Measurements from ENCODE around the gene CECR2. TPM values are rescaled to one million over a fixed set of nuclear protein-coding genes. Genes with fewer than 3 reads are reported as not detected.

Gene CECR2
- polyA plus RNA-seq, 1 of the 3 experiments (the other 2 are of a cell fraction), result not detected

- Histone ChIP-seq H3K4me2 (no peak overlapping the region), H3K9me2 (no peaks in the 10 kb centered on the region), H3K27me3 (ENCODE audit: insufficient read depth) (peaks cover 36% of the 10 kb centered on the region), H3K4me1 (ENCODE audit: control insufficient read depth in 1 of 2, insufficient read depth in 2 of 2, low read depth in 1 of 2, low read length in 1 of 2) (0 out of 4 replicates have a peak, but pooled peaks cover 0 to 4% of the 10 kb centered on the region in 2 experiments), H3K9me3 (no peaks in the 10 kb centered on the region), H2AFZ (ENCODE audit: low read depth) (no peak overlapping the region), H3K4me3 (ENCODE audit: low read depth in 2 of 2, low read length in 1 of 2) (no peak overlapping the region), H3K36me3 (replicated peaks in 1 of 2; ENCODE audit: control insufficient read depth in 1 of 2, insufficient read depth in 2 of 2, low read length in 1 of 2) (no peaks in the 10 kb centered on the region), H3K9ac (no peak overlapping the region), H3K27ac (ENCODE audit: low read depth in 2 of 2, low read length in 1 of 2) (no peak overlapping the region), H3K79me2 (ENCODE audit: insufficient read depth) (no peaks in the 10 kb centered on the region), H3F3A (replicated peaks; ENCODE audit: insufficient read depth) (peaks cover 9% of the 10 kb centered on the region), H4K20me1 (ENCODE audit: insufficient read depth) (no peaks in the 10 kb centered on the region)
- TF ChIP-seq JUND (IDR thresholded peaks at IDR 0.05) (no peak), PBX3 (IDR thresholded peaks at IDR 0.05) (no peak), GATA2 (CRISPR knock-in tag; IDR thresholded peaks at IDR 0.05) (no peak), RFX5 (IDR thresholded peaks at IDR 0.05; ENCODE audit: low read length) (no peak), CTCF (IDR thresholded peaks at IDR 0.05) (no peak)
- no peak for DNase-seq
- ChIA-PET CTCF (no interaction called here), POLR2A (no interaction called here)
These were observed 33.0 kb downstream of the CECR2 start for GRCh38 chr22:17402293-17402692.

- Histone ChIP-seq H3K9ac (no peak overlapping the region), H3K9me2 (no peaks in the 10 kb centered on the region), H3K36me3 (replicated peaks in 1 of 2; ENCODE audit: control insufficient read depth in 1 of 2, insufficient read depth in 2 of 2, low read length in 1 of 2) (no peaks in the 10 kb centered on the region), H3K4me1 (ENCODE audit: control insufficient read depth in 1 of 2, insufficient read depth in 2 of 2, low read depth in 1 of 2, low read length in 1 of 2) (0 out of 4 replicates have a peak, but pooled peaks cover 0 to 4% of the 10 kb centered on the region in 2 experiments), H3K27ac (ENCODE audit: low read depth in 2 of 2, low read length in 1 of 2) (no peak overlapping the region), H3K9me3 (no peaks in the 10 kb centered on the region), H3K79me2 (ENCODE audit: insufficient read depth) (no peaks in the 10 kb centered on the region), H3F3A (replicated peaks; ENCODE audit: insufficient read depth) (peaks cover 9% of the 10 kb centered on the region), H3K4me3 (ENCODE audit: low read depth in 2 of 2, low read length in 1 of 2) (no peak overlapping the region), H4K20me1 (ENCODE audit: insufficient read depth) (no peaks in the 10 kb centered on the region), H2AFZ (ENCODE audit: low read depth) (no peak overlapping the region), H3K4me2 (no peak overlapping the region), H3K27me3 (ENCODE audit: insufficient read depth) (peaks cover 31% of the 10 kb centered on the region)
- CTCF ChIA-PET, result interaction anchor here (0.8 to 1.8 kb wide), 3 partner anchors 14 to 232 kb away, joined by 3 to 5 read pairs (median 3); no protein-coding TSS in a partner anchor
- POLR2A ChIA-PET, result no interaction called here
- DNase-seq, result no peak
- WGBS (ENCODE audit: low lambda C conversion rate), result 7% methylated on average over 8 of the region's 13 CpGs
- TF ChIP-seq FOSL2 (IDR thresholded peaks at IDR 0.05; ENCODE audit: borderline replicate concordance, low read depth) (no peak), MAX (IDR thresholded peaks at IDR 0.05; ENCODE audit: low read depth) (no peak), JUND (IDR thresholded peaks at IDR 0.05) (no peak), TCF12 (IDR thresholded peaks at IDR 0.05) (no peak), PBX3 (IDR thresholded peaks at IDR 0.05) (no peak), POLR2AphosphoS5 (IDR thresholded peaks at IDR 0.05; ENCODE audit: low read depth, low read length) (no peak), USF1 (IDR thresholded peaks at IDR 0.05; ENCODE audit: borderline replicate concordance, low read depth) (no peak), CHD2 (IDR thresholded peaks at IDR 0.05; ENCODE audit: low read length, partially characterized antibody) (no peak), NRF1 (IDR thresholded peaks at IDR 0.05; ENCODE audit: low read depth, low read length) (no peak), FOXJ3 (CRISPR knock-in tag; IDR thresholded peaks at IDR 0.05) (no peak), TAF1 (IDR thresholded peaks at IDR 0.05; ENCODE audit: borderline replicate concordance, low read depth, low read length) (no peak), FOXM1 (IDR thresholded peaks at IDR 0.05; ENCODE audit: low read depth) (no peak), SMC3 (IDR thresholded peaks at IDR 0.05; ENCODE audit: low read depth, low read length) (no peak), NFIC (IDR thresholded peaks at IDR 0.05; ENCODE audit: borderline replicate concordance) (no peak), GABPA (IDR thresholded peaks at IDR 0.05; ENCODE audit: low read depth) (no peak), YY1 (IDR thresholded peaks at IDR 0.05; ENCODE audit: low read depth) (no peak), CTCF (IDR thresholded peaks at IDR 0.05) (no peak), RXRA (IDR thresholded peaks at IDR 0.05; ENCODE audit: borderline replicate concordance, low read depth) (no peak), RFX5 (IDR thresholded peaks at IDR 0.05; ENCODE audit: low read length) (no peak)
These were observed 34.6 kb downstream of the CECR2 start for GRCh38 chr22:17403906-17404305.
